DMS79 (cell line): Measurements from ENCODE around the gene LPP.

Experiments used
- DNase-seq: peaks from one replicate; lab custom pipeline; 2025; lab: John Stamatoyannopoulos, UW

LPP gene

DNA sequence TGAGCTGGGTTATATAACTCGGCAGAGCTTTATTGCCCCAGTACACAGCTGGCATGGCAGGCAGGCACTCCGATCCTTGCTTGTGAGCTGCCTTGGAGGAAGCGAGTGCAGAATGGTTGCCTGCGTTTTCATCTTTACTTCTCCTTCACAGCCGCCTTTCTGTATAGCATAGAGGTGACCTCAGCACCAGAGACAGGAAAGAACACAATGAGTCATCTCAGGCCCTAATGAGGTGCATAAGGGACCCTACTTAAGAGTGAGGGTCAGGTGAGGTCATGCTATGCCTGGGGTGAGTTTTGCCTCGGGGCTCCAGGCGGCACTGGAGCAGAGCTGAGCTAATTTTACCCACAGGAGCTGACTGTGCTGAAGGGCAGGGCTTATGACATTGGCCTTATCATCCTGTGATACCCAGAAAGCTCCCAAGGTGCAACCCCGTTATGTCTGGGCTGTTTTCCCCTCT is 43.5 kb downstream of the LPP start:
- peak; percentile 42 for DNase-seq

DNA sequence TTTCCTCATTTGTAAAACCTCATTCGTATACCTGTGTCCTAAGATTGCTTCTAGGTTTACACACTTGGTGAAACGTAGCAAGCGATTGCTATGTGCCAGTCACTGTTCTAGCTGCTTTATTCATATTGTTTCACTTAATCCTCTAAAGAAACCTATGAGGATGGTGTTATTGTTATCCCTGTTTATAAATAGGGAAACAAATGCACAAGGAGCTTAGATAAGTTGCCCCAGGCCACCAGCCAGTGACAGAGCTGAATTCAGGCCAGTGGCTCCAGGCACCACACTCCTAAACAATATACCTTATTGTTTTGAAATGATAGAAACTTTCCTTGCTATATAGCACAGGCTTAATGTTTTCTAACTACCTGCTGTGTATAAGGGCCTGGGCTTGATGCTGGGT is 44.0 kb downstream of the LPP start:
- DNase-seq: no peak

DNA sequence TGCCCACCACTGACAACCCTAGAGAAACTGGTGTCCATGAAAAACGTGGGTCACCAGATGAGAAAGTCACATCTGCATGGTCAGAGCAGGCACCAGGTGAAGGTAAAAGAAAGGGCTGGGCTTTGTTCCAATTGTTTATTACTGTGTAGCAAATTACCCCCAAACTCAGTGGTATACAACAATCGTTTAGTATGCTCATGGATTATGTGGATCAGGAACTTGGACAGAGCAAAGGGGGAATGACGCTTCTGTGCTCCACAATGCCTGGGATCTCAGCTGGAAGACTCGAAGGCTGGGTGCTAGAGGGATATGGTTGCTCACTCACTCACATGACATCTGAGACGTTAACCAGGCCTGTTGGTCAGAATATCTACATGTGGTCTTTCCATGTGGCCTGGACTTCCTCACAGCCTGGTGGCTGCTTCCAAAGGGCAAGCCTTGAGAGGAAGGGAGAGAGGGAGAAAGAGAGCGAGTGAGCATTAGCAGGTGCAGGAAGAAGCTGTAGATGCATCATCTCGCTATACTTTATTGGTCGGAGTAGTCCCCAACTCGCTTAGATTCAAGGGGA is 44.9 kb downstream of the LPP start:
- DNase-seq: no peak

DNA sequence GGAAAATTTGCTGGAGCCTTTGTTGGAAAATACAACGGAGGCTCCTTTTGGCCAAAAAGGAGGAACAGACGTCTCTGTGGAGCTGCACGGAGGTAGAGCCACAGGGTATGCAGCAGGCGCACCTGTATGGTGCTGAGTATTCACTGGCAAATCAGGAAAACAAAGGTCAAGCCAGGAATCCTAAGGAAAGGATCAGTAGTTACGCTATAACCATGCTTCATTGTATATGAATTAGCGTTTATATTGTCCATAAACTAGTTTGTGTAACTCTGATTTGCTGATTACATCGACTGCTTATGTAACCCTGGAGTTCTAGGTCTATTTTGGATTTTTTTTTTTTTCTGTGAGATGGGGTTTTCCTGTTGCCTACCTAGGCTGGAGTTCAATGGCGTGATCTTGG is 45.4 kb downstream of the LPP start:
- DNase-seq: no peak

DNA sequence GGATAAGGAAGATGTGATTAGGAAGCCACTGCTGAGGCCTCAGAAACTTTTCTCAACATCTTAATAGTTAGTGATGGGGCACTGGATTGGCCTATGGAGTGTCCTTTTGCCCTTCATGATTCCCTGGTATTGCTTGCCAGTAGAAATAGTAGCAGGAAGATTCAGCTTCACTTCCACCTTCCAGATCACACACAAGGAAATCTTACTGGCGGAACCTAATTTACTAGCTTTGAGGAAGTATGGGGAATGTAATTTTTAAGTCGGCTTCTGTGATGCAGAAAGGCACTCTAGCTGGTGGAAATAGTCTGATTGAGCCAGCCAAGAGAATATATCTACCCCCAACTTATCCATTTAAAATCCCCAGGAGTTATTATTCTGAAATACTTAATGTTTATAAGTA is 46.5 kb downstream of the LPP start:
- no peak for DNase-seq

DNA sequence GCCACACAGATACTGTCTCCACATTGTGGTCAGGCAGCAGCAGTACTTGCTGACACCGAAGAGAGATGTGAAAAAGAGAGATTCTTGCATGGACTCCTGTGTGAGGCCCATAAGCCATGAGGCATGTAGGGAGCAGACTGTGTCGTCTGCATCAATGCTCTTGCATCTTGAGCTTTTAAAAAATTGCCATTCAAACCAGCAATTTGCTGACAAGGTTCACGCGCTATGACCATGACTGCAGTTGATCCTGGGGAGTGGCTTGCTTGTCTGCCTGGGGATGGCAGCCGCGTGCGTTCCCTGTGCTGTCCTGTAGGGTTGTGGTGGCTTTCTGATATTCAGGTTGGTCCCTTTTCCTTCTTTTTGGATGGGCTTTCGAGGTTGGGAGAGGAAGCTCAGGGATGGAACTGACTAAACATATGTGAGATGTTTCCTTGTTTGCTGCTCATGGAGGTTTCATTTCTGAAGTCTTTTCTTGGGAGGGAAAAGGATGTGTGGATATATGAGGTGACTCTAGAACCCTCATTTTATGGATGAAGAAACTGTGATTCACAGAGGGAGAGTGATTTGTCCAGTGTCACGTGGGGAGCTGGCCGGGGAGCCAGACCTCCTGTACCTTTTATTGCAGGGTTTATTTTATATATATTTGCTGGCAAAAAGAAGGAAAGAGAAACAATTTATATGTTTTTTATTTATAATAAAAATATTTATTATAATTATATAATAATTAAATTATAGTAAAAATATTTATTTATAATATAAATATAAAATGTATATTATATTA is 48.6 kb downstream of the LPP start:
- DNase-seq: no peak

DNA sequence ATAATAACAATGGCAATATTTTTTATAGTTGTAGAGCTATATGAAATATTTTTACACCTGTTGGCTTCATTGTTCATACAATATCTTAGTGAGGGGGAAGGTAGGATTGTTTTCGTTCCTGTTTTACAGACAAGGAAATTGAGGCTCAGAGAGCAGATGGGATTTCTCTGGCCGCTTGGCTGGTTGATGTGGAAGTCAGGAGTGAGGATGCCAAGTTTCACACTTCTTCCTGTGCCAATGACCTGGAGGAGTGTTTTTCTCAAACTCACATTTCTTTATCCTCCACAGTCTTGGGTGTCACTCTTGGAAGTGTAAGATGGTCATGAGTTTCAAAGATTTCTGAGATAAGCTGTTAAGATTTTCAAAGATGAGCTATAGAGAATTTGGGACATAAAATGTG is 50.6 kb downstream of the LPP start:
- no peak for DNase-seq

DNA sequence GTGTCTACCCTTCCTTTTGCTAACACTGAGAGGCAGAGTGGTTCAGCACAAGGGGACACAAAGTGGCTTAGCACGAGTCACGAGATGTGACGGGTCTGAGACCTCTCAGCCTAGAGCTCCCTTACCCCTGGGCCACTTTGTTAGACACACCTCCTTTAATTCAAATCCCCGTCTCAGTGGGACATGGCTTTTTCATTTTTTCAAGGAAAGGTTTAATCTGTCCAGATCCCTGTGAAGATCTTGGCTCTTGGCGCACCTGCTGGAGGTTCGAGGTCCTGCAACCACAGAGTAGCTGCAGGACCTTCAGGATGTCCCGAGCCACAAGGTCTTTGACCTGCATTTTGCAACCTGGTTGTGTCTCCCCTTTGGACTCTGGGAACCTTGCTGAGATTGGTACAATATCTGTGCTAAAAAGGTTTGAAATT is 52.0 kb downstream of the LPP start:
- no peak for DNase-seq

DNA sequence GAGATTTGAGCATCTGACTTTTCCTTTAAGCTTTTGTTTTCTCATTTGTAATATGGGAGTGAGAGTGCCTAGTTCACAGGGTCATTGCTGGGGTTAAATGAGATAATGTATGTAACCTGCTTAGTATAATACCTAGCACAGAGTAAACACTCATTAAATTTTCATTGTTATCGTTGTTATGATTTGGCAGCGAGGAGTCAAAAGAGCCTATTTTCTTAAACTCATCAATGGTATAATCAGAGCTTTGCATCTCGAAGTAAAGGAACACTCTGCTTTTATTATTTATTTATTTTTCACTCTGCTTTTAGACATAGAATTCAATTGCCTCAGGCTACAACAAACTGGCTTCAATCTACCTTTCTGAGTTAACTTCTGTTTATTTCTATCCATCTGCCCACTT is 52.8 kb downstream of the LPP start:
- DNase-seq: no peak

DNA sequence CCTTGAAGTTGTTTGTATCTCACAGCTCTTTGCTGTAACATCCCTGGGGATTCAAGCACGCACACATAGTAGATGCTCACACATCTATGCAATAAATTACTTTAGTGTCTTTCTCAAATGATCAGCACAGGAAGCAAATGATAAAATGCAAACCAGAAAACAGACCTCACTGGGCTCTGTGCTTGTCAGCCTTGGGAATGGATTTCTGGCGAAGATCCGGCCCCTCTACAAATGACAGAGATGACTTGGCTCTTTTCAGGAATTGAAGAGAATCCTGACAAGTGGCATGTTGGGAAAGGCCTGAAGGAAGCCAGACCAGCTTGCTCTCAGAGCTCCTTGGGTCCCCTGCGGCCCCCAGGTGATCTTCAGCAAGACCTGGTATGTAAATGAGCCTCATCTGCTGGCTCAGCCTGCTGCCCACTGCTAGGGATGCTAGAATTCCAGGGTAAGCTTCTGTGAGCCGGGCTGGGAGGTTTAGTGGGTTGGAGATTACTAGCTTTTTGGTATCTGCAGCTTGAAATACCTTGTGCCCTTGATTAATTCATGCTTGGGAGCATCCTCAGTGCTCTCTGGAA is 54.1 kb downstream of the LPP start:
- DNase-seq: no peak

DNA sequence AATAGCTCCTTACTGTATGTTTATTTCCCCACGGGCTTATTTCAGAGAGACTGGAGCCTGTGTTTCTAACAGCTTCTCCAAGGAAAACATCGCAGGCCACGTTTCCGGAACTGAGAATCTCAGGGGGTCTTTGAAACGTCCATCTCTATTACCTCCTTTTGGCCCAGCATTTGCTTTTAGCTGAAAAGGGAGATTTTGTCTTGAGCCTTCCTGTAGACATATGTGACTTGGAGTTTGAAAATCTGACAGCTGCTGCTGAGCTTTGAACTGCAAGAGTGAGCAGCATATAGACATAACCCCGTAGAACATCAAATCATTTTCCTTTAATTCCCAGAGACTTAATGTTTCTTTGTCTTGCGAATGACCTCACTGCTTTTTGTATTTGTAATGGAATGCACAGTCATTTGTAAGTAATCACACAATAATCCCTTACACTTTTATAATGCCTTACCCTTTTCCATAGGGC is 54.6 kb downstream of the LPP start:
- DNase-seq: no peak

DNA sequence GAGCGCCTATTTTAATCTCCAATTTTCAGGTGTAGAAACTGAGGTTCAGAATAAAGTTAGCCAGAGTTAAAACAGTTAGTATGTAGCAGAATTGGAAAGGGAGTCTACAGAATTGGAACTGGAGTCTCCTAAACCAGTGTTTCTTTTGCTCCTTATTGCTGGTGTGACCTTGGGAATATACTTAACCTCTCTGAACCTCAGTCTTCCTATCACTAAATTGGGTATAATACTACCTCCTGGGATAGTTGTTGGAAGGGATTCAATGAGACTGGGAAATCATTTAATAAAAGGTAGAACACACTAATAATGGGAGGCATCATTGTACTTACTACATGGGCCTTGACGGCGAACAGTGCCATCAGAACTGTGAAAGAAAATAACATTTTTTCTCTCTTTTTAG is 55.1 kb downstream of the LPP start:
- no peak for DNase-seq

DNA sequence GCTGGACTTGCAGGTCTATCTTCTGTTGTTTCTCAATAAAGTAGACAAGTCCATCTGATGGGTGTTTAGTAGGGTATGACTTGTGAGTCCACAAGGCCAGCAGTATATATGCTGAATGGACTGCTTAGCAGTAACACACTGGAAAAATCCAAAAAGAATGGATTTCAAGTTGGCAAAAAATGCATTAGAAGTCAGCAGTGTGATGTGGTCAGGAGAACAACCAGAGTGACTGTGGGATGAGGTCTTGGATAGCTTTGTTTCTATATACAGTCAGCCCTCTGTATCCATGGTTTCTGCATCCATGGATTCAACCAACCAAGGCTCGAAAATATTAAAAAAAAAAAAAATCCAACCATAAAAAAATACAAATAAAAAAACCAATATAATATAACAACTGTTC is 55.8 kb downstream of the LPP start:
- DNase-seq: no peak

DNA sequence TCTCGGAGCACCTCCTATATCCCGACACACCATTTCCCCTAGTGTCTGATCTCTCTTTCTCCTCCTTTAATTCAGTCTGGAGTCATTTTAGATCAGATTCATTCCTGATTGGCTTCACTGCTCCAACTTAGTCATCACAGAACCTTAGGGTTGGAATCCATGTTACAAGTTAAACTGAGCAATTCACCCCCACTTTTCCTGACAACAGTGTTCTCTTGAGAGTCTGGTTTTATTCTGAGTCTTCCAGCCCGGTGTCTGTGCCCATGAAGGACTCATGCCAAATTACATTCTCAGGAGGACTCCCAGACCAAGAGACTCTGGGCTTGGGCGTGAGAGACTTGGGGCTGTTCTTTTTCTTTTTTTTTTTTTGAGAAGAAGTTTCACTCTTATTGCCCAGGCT is 57.5 kb downstream of the LPP start:
- no peak for DNase-seq

DNA sequence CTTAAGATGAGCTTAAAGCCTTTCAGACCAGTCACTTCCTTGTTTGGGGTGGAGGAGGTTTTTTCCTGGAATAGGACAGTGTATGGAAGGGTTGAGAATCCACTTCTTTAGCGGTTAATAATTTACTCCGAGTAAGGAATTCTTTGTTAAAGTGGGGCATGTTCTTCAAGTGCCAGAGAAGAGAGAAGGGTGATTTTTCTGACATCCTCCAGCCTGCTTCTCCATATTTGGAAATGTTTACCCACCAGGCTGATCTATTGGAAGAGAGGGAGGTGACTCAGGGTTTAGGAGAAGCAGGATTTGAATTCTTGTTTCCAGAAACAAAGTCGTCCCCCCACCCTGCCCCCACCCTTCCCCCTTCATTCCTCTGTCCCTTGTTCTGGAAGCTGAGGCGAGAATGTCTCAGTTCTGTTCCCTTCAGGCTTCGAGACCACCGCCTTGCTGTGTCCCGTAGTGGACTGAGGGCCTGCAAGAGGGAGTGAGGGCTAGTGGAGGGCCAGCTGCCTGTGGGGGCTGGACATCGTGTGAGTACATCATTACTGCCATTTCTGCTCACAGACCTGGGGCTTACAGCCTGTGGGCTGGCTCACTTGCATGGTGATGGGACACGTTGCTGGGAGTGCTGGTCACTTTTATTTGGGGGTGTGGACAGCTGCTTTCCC is 58.5 kb downstream of the LPP start:
- no peak for DNase-seq

DNA sequence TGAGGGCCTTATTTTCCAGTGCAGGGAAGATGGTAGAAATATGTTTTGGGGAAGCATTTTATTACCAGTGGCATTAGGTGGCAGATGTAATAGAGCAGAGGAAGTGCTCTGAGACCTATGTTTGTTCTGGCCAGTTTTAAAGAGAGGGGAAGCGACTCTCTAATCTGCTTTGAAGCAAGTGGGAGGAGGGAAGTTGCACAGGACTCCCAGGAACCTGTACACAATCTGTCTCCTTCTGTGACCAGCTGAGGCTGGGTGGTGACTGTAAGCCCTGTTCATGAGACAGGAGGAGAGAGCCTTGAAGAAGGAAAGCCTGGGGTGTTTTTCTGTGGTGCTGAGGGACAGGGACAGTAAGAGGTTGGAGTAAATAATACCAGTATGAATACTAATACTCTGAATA is 60.5 kb downstream of the LPP start:
- no peak for DNase-seq

DNA sequence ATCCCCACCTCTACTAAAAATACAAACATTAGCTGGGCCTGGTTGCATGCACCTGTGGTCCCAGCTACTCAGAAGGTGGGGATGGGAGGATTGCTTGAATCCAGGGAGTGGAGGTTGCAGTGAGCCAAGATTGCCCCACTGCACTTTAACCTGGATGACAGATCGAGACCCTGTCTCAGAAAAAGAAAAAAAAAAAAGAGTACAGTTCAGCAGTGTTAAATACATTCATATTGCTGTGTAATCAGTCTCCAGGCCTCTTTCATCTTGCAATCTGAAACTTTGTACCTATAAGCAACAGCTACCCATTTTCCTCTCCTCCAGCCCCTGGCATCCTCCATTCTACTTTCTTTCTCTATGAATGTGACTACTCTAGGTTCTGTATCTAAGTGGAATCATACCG is 61.2 kb downstream of the LPP start:
- no peak for DNase-seq

DNA sequence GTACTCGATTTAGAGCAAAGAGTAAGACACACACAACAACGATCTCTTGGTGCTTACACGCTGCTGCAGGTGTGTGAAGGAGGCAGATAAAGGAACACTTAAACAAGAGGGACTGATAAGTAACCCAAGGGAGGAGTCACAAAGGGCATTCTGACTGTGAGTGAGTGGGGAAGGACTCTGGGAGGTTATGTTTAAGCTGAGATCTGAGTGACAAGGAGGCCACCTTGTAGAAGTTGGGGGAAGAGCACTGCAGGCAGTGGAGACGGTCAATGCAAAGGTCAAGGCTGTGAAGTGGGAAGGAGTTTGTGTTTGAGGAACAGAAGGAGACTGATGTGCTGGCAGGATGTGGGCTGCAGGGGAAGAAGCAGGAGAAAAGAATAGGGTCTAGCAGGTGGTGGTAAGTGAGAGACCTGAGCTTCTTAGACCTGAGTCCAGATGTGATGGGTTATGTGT is 63.1 kb downstream of the LPP start:
- DNase-seq: peak; percentile 39

DNA sequence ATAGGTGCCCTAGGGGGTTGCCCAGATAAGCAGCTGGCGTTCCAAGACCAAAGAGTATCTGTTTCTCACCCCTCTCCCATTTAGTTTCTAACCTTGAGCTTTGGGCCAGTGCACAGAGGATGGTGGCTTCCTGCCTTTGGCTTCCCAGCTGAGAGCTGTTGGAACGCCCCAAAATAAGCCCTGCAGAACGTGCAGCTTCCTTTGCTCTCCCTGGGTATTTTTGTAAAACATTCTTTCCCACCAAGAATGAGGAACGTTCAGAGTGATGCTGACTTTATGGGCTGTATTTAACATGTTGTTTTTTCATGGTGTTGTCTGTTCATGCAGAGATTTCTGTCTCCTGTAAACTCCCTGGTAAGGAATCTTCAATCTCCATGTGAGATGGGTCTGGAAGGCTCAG is 63.8 kb downstream of the LPP start:
- DNase-seq: no peak

DNA sequence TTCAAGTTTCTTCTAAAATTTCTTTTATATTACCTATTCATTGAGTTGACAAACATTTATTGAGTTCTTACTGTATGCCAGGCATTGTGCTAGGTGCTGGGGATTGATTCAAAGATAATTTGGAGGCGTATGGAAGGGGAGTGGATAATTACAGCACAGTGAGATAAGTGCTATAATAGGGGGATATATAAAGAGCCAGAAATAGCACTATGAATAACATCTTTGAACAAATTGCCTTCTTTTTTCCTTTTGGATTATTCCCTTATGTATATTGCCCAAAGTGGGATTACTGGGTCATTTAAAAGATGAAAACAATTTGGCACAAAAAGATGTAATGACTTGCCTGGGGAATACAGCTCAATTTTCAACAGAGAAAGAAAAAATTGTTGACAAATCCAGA is 64.6 kb downstream of the LPP start:
- DNase-seq: no peak

DNA sequence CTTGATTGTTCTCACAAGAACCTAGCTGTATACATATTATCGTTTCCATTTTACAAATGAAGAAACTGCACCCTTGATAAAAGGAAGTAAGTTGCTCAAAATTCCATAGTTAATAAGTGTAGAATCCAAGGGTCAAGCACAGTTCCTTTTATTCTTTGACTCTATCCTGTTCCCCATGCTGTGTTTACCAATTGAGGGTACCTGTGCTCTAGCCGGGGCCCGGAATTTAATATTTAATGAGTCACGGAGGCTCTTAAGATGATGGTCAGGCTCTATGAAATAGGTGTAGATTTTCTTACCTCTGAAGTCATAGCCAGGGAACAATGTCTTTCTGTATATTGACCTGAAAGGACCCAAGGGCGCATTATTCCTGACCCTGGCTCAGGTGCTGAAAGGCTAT is 65.2 kb downstream of the LPP start:
- no peak for DNase-seq

DNA sequence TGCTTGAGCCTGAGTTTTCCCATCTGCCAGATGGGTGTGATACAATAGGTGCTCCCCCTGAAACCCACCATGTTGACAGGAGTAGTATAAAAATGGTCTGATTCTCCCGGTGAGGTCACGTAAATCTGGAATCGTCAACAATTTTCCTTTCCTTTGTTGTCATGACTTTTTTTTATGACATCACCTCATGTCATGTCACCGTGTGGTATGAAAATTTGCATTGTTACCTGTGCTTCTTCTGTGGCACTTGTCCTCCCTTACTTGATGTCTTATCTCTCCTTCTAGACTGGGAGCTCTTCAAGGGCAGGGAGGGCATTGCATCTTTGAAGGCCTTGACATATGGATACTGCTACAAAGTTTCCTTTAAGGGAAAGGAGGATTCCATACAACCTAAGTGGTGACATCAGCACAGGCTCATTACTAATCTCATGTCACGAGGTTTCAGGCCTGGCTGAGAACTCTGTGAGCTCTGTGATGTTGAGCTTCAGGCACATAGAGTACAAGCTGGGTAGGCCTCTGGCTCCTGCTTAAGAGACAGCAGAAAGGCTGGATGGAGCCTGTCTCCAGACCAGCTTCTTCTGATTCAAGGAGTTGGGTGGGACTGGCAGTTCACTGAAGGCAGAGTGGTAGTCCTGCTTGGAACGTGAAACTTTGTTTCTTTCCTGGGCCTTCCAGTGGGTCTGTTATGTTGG is 66.3 kb downstream of the LPP start:
- no peak for DNase-seq
